Esophagus squamous epithelium (tissue), 4 donors: ENCODE data around the gene VMP1.

ENCODE experiments used
- POLR2A ChIP-seq, 4 donors: fragments of 450-650 bp; IDR thresholded peaks; one replicate each; pipeline ENCODE4 v1.6.1; 2017; ENCODE audit warnings: antibody characterized with exemption in 4 of 4, mild to moderate bottlenecking in 4 of 4, moderate library complexity in 3 of 4
- TF ChIP-seq, protein P1 (sequence below), 6 experiments: fragments of 450-650 bp in 4 of 6; fragments of 200-600 bp in 2 of 6; sonication (generic) in 2 of 6; IDR thresholded peaks; one replicate each; pipeline ENCODE4 v1.5.1; 2016 to 2019; ENCODE audit warnings: antibody characterized with exemption in 6 of 6, mild to moderate bottlenecking in 4 of 6, moderate library complexity in 4 of 6

DNA sequence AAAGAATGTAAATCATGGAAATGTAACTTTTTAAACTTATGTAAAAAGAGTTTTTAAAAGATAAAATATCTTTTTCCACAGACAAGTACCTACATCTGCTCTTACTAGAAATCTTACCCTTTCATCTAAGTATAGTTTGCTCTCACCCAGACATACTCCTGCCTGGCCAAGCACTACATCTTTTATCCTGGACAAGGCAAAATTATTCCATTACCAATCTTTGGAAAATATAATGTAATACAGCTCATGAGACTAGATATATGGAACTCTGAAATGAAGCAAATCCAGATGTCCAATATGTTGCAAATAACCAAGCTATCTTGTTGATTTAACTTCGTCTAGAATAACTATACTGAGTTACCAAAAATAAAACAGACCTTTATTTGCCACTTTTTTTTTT, 50.0 kb downstream of the VMP1 start:
- TF ChIP-seq, protein P1, sequence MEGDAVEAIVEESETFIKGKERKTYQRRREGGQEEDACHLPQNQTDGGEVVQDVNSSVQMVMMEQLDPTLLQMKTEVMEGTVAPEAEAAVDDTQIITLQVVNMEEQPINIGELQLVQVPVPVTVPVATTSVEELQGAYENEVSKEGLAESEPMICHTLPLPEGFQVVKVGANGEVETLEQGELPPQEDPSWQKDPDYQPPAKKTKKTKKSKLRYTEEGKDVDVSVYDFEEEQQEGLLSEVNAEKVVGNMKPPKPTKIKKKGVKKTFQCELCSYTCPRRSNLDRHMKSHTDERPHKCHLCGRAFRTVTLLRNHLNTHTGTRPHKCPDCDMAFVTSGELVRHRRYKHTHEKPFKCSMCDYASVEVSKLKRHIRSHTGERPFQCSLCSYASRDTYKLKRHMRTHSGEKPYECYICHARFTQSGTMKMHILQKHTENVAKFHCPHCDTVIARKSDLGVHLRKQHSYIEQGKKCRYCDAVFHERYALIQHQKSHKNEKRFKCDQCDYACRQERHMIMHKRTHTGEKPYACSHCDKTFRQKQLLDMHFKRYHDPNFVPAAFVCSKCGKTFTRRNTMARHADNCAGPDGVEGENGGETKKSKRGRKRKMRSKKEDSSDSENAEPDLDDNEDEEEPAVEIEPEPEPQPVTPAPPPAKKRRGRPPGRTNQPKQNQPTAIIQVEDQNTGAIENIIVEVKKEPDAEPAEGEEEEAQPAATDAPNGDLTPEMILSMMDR (IDR thresholded peaks at IDR 0.05): no peak
- no peak for TF ChIP-seq POLR2A (IDR thresholded peaks at IDR 0.05)
